ENCODE results near the gene MOSMO. TPM values are rescaled to one million over a fixed set of nuclear protein-coding genes. Genes with fewer than 3 reads are reported as not detected.

MOSMO gene
- total RNA-seq (2016; rRNA removed; fragmentation: Illumina TruSeq; extraction: Trizol) (19.1 and 26.7 TPM in 2 replicates), polyA plus RNA-seq (2011; rRNA removed) (29.2 and 32.6 TPM in 2 replicates), polyA minus RNA-seq (2011; rRNA and poly(A)+ RNA removed; ENCODE audit: low replicate concordance) (13.8 and 35.0 TPM in 2 replicates), Bru-seq, nascent RNA (percentile 87 among the genes with signal in this experiment), BruChase-seq, experiment 1, labeled RNA remaining after a 6-hour chase (percentile 84 among the genes with signal in this experiment), BruChase-seq, experiment 2, labeled RNA remaining after a 2-hour chase (percentile 90 among the genes with signal in this experiment)
- 34.5 and 48.8 TPM in 2 replicates for total RNA-seq (2016; cell fraction: cytosol; rRNA removed; fragmentation: Illumina TruSeq; extraction: Trizol; ENCODE audit: low read depth)
- total RNA-seq (2016; cell fraction: insoluble cytoplasmic fraction; rRNA removed; fragmentation: Illumina TruSeq; extraction: Trizol), result 16.9 and 27.7 TPM in 2 replicates
- total RNA-seq (2016; cell fraction: membrane; rRNA removed; fragmentation: Illumina TruSeq; extraction: Trizol), result 47.0 and 53.1 TPM in 2 replicates
- 39.8 and 41.4 TPM in 2 replicates for total RNA-seq (2016; cell fraction: nucleus; rRNA removed; fragmentation: Illumina TruSeq; extraction: Trizol)
- 15.1 and 17.4 TPM in 2 replicates for polyA plus RNA-seq (2011; cell fraction: cytosol; rRNA removed)
- polyA plus RNA-seq (2011; cell fraction: nucleus; rRNA removed), result 31.8 and 32.6 TPM in 2 replicates
- polyA plus RNA-seq (2012), result 24.9 and 29.4 TPM in 2 replicates
- polyA plus RNA-seq (2016; cell fraction: cytosol; fragmentation: Illumina TruSeq; extraction: Trizol; ENCODE audit: low read depth), result 63.6 and 64.2 TPM in 2 replicates
- polyA plus RNA-seq (2016; cell fraction: insoluble cytoplasmic fraction; fragmentation: Illumina TruSeq; extraction: Trizol; ENCODE audit: low read depth), result 17.4 and 20.9 TPM in 2 replicates
- polyA plus RNA-seq (2016; cell fraction: membrane; fragmentation: Illumina TruSeq; extraction: Trizol; ENCODE audit: low read depth), result 55.0 and 58.1 TPM in 2 replicates
- 50.7 and 52.4 TPM in 2 replicates for polyA plus RNA-seq (2016; cell fraction: nucleus; fragmentation: Illumina TruSeq; extraction: Trizol; ENCODE audit: insufficient read depth, low read depth)
- 11.3 and 13.2 TPM in 2 replicates for polyA minus RNA-seq (2011; cell fraction: cytosol; rRNA and poly(A)+ RNA removed)
- polyA minus RNA-seq (2011; cell fraction: nucleus; rRNA and poly(A)+ RNA removed), result 49.3 and 57.4 TPM in 2 replicates
- long read RNA-seq, experiment 1, partial matches to known transcripts, result 0 of 2 reads
- long read RNA-seq, experiment 1, other reads (novel, unspliced or antisense), result 1 of 2 reads
- long read RNA-seq, experiment 2, full-length matches to known transcripts, result 3 of 45 reads
- long read RNA-seq, experiment 2, partial matches to known transcripts, result 1 of 45 reads
- long read RNA-seq, experiment 2, other reads (novel, unspliced or antisense), result 41 of 45 reads

DNA sequence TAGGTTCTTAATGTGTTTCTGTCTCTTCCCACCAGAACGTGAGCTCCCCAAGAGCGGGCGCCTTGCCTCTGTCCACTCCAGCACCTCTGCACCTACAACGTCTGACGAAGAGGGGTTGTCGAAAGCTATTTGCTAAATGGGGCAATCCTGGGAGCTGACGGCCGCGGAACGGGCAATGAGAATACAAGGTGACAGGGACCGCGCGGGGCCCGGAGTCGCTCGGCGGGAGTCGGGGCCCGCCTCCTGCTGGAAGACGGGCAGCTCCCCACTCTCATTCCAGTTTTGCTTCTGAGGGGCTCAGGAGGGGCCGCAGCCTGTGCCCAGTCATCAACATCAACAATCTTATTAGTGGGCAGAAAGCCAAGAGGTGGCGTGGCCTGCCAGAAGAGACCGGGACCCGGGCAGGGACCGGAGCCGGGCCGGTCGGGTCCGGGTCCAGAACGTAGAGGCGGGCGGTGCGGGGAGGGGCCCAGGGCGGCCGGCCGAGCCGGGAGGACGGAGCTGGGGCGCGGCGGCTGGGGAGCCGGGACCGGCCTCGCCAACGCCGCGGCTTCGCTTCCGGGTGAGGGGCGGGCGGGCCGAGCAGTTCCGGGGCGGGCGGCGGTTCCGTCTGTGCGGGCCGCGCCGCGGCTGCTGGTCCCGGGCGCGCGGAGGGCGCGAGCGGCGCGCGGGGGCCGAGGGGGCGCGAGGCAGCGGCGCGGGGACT, at the start of gene MOSMO:
TSS of gene MOSMO (plus strand) at position 603 of the 706 bp plus-strand sequence. CDS start 191 bp downstream, outside the sequence.
- Histone ChIP-seq H3K79me2 (ENCODE audit: insufficient read depth, low read length) (peaks cover 40% of the 10 kb centered on the region), H3K4me3 (replicated peaks in 1 of 3; ENCODE audit: insufficient read depth in 1 of 3, low read depth in 2 of 3, low read length in 3 of 3) (peak within 1 kb of the TSS; percentile 96 to 98 (median 98)), H3K27ac (ENCODE audit: extremely low read length, insufficient read depth, low read length) (peak within 1 kb of the TSS; percentile 78), H3K36me3 (replicated peaks in 1 of 2; ENCODE audit: control insufficient read depth in 1 of 2, insufficient read depth in 2 of 2, low read length in 2 of 2) (no peaks in the 10 kb centered on the region), H3K27me3 (ENCODE audit: control insufficient read depth in 1 of 2, insufficient read depth in 2 of 2, low read length in 2 of 2) (peaks cover 0 to 11% of the 10 kb centered on the region in 2 experiments; a peak in 1 of 5 replicates), H2AFZ (ENCODE audit: low read length) (peak within 1 kb of the TSS; percentile 77), H3K9ac (ENCODE audit: insufficient read depth, low read depth, low read length) (peak within 1 kb of the TSS; percentile 82), H3K4me1 (ENCODE audit: insufficient read depth, low read length) (peaks cover 58% of the 10 kb centered on the region), H4K20me1 (ENCODE audit: insufficient read depth, low read length) (0 out of 2 replicates have a peak, but pooled peaks cover 6% of the 10 kb centered on the region), H3K9me3 (ENCODE audit: low read length) (no peaks in the 10 kb centered on the region), H3K4me2 (ENCODE audit: low read depth, low read length) (peak within 1 kb of the TSS; percentile 100)
- ChIA-PET CTCF (ENCODE audit: low intra/inter-chr PET ratio, low total read pairs) (no interaction called here), POLR2A (interaction anchor here (0.9 to 3.7 kb wide), 15 partner anchors 9 to 184 kb away, joined by 3 to 40 read pairs (median 8); partner anchors contain the start of gene UQCRC2)
- in situ Hi-C loops (cut with HindIII; ENCODE audit: extremely low pct_ligation_motif_present, low pct_unique_long_range_greater_than_20kb) (no loop called here), intact Hi-C loops (cut with micrococcal nuclease; ENCODE audit: unreplicated experiment) (no loop called here)
- DNase-seq (ENCODE audit: low spot score) (peak; percentile 85), FAIRE-seq (no peak), ATAC-seq (peak; percentile 88)
- BruUV-seq (replicated peaks), result no TSS peak
- 1% methylated on average over 38 of the region's 78 CpGs for WGBS (ENCODE audit: low lambda C conversion rate)
- TF ChIP-seq FOXJ3 (CRISPR knock-in tag; IDR thresholded peaks at IDR 0.05; ENCODE audit: borderline replicate concordance) (peak; percentile 72; the same call in 1 of the 2 replicates), ZNF160 (CRISPR knock-in tag; IDR thresholded peaks at IDR 0.05) (peak; percentile 81; the same call in 1 of the 2 replicates), MTF1 (CRISPR knock-in tag; IDR thresholded peaks at IDR 0.05) (peak; percentile 59; the same call in 1 of the 2 replicates), ZNF329 (CRISPR knock-in tag; IDR thresholded peaks at IDR 0.05; ENCODE audit: low read depth) (no peak; the same call in 1 of the 2 replicates), RFX3 (CRISPR knock-in tag; IDR thresholded peaks at IDR 0.05) (no peak), POLR2A (IDR thresholded peaks at IDR 0.05; ENCODE audit: insufficient read depth in 1 of 2, low read depth in 2 of 2, low read length in 2 of 2) (peak in 1 of 2 experiments; percentile 78; a peak in 2 of 4 replicates), BRD4 (CRISPR knock-in tag; IDR thresholded peaks at IDR 0.05) (no peak), RXRA (CRISPR knock-in tag; IDR thresholded peaks at IDR 0.05) (0 out of 2 replicates have a peak, but pooled peaks have one; percentile 42)
- TF ChIP-seq, protein P1, sequence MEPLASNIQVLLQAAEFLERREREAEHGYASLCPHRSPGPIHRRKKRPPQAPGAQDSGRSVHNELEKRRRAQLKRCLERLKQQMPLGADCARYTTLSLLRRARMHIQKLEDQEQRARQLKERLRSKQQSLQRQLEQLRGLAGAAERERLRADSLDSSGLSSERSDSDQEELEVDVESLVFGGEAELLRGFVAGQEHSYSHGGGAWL (CRISPR knock-in tag; IDR thresholded peaks at IDR 0.05), result peak; percentile 57; the same call in 1 of the 2 replicates
- TF ChIP-seq, protein P2, sequence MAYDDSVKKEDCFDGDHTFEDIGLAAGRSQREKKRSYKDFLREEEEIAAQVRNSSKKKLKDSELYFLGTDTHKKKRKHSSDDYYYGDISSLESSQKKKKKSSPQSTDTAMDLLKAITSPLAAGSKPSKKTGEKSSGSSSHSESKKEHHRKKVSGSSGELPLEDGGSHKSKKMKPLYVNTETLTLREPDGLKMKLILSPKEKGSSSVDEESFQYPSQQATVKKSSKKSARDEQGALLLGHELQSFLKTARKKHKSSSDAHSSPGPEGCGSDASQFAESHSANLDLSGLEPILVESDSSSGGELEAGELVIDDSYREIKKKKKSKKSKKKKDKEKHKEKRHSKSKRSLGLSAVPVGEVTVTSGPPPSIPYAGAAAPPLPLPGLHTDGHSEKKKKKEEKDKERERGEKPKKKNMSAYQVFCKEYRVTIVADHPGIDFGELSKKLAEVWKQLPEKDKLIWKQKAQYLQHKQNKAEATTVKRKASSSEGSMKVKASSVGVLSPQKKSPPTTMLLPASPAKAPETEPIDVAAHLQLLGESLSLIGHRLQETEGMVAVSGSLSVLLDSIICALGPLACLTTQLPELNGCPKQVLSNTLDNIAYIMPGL (CRISPR knock-in tag; IDR thresholded peaks at IDR 0.05; ENCODE audit: borderline replicate concordance in 1 of 2, low read depth in 1 of 2), result peak; percentile 53 to 69; a peak in 3 of 4 replicates
- TF ChIP-seq, protein P3, sequence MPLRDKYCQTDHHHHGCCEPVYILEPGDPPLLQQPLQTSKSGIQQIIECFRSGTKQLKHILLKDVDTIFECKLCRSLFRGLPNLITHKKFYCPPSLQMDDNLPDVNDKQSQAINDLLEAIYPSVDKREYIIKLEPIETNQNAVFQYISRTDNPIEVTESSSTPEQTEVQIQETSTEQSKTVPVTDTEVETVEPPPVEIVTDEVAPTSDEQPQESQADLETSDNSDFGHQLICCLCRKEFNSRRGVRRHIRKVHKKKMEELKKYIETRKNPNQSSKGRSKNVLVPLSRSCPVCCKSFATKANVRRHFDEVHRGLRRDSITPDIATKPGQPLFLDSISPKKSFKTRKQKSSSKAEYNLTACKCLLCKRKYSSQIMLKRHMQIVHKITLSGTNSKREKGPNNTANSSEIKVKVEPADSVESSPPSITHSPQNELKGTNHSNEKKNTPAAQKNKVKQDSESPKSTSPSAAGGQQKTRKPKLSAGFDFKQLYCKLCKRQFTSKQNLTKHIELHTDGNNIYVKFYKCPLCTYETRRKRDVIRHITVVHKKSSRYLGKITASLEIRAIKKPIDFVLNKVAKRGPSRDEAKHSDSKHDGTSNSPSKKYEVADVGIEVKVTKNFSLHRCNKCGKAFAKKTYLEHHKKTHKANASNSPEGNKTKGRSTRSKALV (CRISPR knock-in tag; IDR thresholded peaks at IDR 0.05), result peak; percentile 73; the same call in 1 of the 2 replicates

All from HepG2 (cell line).